Measurements from ENCODE around the gene ARHGAP8.

ARHGAP8 gene

DNA sequence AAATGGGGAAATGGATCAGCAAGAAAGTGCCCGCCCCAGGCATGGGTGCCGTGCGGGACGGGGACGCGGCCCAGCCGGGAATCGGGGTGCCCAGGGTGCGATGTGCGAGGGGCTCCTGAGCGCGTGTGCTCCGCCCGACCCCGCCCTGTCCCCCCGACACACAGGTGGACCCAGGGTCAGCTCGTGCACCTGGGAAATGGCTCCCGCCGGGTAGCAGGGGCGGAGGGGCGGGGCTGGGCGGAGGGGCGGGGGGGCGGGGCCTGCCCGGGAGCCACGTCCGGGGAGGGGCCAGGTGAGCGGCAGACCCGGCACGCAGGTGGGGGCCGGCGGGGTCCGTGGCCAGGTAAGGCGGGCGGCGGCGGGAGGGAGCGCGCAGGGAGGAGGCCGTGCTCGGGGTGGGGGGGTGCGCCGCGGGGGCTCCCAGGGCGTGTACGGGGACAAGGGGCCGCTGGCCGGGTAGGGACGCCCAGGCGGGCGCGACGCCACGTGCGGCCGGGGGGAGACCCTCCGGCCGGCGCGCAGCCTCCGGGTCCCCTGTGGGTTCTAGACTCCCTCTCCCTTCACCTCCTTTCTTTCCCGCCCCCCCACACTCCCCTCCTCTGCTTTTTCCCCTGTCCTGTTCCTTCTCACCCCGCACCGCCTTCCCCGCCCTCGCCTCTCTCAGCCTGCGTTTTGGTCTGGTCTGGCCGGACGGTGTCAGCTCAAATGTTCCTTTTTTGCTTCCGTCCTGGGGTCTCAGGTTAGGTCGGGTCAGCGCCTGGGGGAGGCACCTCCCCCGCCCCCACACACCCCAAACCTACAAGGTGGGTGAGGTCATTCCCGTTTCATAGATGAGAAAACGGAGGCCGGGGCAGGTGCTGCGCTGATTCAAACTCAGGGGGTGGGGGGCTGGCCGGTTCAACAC, at the start of gene ARHGAP8:
Gene ARHGAP8, plus strand, starts transcription at position 291 of the 904 bp plus-strand sequence. CDS start 33,953 bp downstream, outside the sequence.
- Histone ChIP-seq H3K9me3 (ENCODE audit: control insufficient read depth, insufficient read depth, low read length) (no peaks in the 10 kb centered on the region), H3K36me3 (ENCODE audit: insufficient read depth, low read length) (no peaks in the 10 kb centered on the region), H3K4me1 (ENCODE audit: insufficient read depth, low read length) (peaks cover 21% of the 10 kb centered on the region), H3K9ac (ENCODE audit: low read depth, low read length) (peak within 1 kb of the TSS; percentile 83)

DNA sequence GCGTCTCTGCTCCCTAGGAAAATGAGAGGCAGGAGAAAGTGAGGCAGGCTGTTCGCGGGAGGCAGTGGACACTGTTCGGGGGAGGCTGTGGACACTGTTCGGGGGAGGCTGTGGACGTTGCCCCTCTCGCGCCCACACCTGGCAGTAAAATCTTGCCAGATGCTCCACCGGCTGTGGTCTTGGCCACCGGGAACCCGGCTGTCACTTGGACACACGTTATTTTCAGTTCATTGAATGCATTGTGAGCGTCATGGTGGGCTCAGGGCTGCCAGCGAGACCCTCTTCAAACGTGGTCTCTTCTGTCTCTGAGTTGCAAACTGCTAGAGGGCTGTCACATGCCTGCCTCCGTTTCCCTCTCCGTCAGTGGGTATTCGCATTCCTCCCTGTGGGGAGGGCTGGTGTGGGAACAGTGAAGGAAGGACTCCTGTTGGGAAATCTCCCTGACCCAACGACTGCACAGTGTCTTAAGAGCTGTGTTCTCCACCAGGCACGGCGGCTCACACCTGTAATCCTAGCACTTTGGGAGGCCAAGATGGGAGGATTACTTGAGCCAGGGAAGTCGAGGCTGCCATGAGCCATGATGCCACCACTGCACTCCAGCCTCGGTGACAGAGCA, 49.0 kb upstream of the ARHGAP8 start:
- no peaks in the 10 kb centered on the region for H3K36me3 ChIP-seq (ENCODE audit: insufficient read depth, low read length)
- H3K9me3 ChIP-seq (ENCODE audit: control insufficient read depth, insufficient read depth, low read length) = no peaks in the 10 kb centered on the region
- H3K4me1 ChIP-seq (ENCODE audit: insufficient read depth, low read length) = peaks cover 30% of the 10 kb centered on the region; the same call in 1 of the 2 replicates
- H3K9ac ChIP-seq (ENCODE audit: low read depth, low read length) = peak overlapping the region; percentile 81; the same call in 1 of the 2 replicates

DNA sequence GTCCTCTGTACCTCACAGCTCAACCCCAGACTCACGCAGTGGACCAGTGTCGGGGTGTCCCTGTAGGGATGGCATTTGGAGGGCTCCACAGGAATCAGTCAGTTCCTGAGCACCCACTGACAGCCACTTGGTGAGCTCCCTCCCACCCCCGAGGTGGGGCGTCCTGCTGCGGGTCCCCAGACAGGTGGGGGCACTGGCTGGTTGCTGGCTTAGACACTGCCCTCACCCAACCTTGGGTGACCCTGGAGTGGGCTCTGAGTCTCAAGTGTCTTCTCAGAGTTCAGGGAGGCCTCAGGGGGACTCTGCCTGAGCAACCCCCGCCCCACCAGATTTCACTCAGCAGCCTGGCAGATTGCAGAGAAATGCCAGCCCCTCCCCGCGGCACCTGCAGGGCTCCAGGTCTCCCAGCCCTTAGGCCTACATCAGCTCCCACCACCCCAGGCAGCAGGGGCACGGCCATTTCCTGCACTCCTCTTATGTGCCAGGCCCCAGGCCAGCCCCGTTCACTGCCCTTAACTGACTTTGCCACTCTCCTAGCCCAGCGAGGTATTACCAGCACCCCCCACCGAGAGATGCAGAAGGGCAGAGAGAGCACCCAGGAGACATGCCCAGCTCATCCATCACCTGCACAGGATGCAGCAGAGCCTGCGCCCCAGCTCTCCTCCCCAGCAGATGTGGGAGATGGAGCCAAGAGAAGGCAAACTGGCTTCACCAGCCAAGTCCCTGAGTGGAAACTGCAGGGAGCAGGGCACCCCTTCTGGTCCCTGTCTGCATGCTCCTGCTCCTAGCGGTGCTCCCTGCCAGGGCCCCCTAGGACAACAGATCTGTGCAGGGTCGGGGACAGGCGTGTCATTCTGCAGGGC, 48.0 kb upstream of the ARHGAP8 start:
- no peak overlapping the region for H3K9ac ChIP-seq (ENCODE audit: low read depth, low read length)
- peaks cover 22% of the 10 kb centered on the region; the same call in 1 of the 2 replicates for H3K4me1 ChIP-seq (ENCODE audit: insufficient read depth, low read length)

DNA sequence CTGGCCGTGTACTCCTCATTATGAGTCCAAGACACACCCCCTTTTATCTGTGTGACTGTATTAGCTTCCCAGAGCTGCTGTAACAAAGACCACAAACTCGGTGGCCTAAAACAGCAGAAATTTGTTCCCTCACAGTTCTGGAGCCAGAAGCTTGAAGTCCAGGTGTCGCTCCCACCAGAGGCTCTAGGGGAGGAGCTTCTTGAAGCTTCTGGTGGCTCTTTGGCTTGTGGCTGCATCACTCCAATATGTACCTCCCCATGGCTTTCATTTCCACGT, 47.4 kb upstream of the ARHGAP8 start:
- H3K9me3 ChIP-seq (ENCODE audit: control insufficient read depth, insufficient read depth, low read length) = no peaks in the 10 kb centered on the region
- peaks cover 18% of the 10 kb centered on the region; the same call in 1 of the 2 replicates for H3K4me1 ChIP-seq (ENCODE audit: insufficient read depth, low read length)
- no peaks in the 10 kb centered on the region for H3K36me3 ChIP-seq (ENCODE audit: insufficient read depth, low read length)
- H3K9ac ChIP-seq (ENCODE audit: low read depth, low read length) = no peak overlapping the region

More for the DNA sequence above, 48.0 kb upstream of the ARHGAP8 start:
- no peaks in the 10 kb centered on the region for H3K9me3 ChIP-seq (ENCODE audit: control insufficient read depth, insufficient read depth, low read length)
- H3K36me3 ChIP-seq (ENCODE audit: insufficient read depth, low read length) = no peaks in the 10 kb centered on the region

DNA sequence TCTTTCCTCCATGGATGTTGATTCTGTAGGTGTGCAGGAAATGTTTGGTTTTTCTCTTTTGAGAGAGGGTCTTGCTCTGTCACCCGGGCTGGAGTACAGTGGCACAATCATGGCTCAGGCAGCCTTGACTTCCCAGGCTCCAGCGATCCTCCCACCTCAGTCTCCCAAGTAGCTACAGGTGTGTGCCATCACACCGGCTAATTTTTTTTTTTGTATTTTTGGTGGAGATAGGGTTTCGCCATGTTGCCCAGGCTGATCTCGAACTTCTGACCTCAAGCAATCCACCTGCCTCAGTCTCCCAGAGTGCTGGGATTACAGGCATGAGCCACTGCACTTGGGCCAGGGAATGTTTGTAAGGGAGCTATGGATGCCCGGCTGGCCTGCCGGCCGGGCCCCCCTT, 45.9 kb upstream of the ARHGAP8 start:
- Histone ChIP-seq H3K9ac (ENCODE audit: low read depth, low read length) (no peak overlapping the region), H3K4me1 (ENCODE audit: insufficient read depth, low read length) (peaks cover 22% of the 10 kb centered on the region; the same call in 1 of the 2 replicates), H3K36me3 (ENCODE audit: insufficient read depth, low read length) (no peaks in the 10 kb centered on the region), H3K9me3 (ENCODE audit: control insufficient read depth, insufficient read depth, low read length) (no peaks in the 10 kb centered on the region)

DNA sequence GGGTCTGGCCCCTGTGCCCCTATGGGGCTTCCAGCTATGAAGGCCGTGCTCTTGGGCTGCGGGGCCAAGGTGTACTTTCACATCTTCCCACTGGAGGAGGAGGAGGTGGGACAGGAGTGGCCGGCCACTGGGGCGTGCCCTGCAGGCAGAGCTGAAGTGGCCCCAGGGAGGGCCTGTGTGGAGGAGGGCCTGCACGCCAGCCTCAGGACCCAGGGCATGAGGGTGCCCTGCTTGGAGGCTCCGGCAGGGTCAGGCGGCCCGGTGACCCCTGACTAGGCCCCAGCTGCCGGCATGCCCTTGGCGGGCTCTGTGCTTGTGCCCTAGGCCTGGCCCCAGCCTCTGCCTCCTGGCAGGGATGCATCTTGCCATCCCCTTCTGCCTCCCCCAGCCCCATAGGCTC, 45.2 kb upstream of the ARHGAP8 start:
- Histone ChIP-seq H3K9me3 (ENCODE audit: control insufficient read depth, insufficient read depth, low read length) (no peaks in the 10 kb centered on the region), H3K4me1 (ENCODE audit: insufficient read depth, low read length) (peaks cover 23% of the 10 kb centered on the region; the same call in 1 of the 2 replicates), H3K9ac (ENCODE audit: low read depth, low read length) (no peak overlapping the region), H3K36me3 (ENCODE audit: insufficient read depth, low read length) (no peaks in the 10 kb centered on the region)

DNA sequence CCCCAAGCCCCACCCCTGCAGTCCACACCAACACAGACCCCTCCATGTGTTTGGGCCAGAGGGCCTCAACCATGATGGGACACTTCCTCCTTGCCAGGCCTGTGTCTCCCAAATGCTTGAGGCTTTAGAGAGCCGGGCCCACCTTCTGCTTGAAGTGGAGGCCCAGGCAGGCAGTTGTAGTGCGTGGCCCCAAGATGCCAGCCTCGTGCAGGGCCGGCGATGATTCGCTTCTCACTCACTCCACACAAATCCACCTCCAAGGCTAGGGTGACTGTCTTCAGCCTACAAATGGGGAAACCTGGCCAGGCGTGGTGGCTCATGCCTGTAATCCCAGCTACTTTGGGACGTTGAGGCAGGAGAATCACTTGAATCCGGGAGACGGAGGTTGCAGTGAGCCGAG, 44.6 kb upstream of the ARHGAP8 start:
- H3K4me1 ChIP-seq (ENCODE audit: insufficient read depth, low read length) = peaks cover 23% of the 10 kb centered on the region; the same call in 1 of the 2 replicates
- H3K9me3 ChIP-seq (ENCODE audit: control insufficient read depth, insufficient read depth, low read length) = no peaks in the 10 kb centered on the region
- H3K36me3 ChIP-seq (ENCODE audit: insufficient read depth, low read length) = no peaks in the 10 kb centered on the region
- no peak overlapping the region for H3K9ac ChIP-seq (ENCODE audit: low read depth, low read length)

DNA sequence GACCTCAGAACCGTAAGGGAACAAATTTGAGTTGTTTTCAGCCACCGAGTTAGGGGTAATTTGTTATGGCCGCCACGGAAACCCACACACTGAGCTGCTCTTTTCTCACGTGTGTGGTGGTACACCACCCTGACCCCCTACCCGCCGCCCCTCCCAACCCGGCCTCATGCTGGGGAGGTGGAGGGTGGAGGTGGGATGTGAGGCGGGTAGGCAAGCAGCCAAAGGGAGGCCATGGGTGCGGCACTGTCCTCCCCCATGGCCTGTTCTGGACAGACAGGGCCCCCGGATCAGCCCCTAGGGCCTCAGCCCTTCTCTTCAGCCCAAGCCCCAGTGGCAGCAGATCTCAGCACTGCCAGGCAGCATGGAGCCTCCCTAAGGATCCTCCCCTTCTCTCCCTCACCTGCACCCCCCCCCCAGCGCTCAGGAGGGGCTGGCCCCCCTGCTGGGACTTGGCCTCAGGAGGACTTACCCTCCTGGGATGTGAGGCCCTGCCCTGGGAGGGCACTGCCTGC, 42.4 kb upstream of the ARHGAP8 start:
- no peaks in the 10 kb centered on the region for H3K36me3 ChIP-seq (ENCODE audit: insufficient read depth, low read length)
- H3K4me1 ChIP-seq (ENCODE audit: insufficient read depth, low read length) = peaks cover 23% of the 10 kb centered on the region; the same call in 1 of the 2 replicates
- no peak overlapping the region for H3K9ac ChIP-seq (ENCODE audit: low read depth, low read length)
- H3K9me3 ChIP-seq (ENCODE audit: control insufficient read depth, insufficient read depth, low read length) = no peaks in the 10 kb centered on the region

DNA sequence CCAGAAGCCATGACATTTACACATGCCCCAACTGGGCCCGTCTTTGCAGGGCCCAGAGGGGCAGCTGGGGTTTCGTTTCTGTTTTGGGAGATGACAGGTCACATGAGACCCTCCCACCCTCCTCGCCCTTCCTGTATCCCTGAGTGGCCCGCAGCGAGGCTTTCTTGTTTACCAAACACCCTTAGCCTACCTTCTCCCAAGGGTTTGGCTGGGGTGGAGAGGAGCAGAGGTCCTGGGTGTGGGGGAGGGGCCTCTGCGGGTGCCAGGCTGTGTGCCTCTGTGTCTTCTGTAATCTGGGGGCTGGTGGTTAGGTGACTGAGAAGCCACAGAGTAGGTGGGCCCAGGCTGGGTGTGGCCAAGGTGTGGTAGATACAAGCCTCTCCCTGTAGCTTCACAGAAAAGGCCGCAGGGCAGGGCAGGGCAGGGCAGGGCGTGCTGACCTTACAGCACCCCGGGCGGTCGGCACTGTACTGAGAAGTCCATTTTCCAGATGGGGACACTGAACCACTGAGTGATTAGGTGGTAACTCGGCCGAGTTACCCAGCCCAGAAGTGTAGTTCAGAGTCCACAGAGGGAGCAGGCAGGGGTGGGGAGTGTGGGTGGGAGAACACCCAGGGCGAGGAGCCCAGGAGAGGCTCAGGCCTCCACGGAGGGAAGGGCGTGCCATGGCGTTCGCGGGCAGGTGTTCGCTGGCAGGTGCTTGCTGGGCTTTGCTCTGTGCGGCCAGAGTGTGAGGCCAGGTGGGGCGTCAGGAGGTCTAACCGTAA, 41.7 kb upstream of the ARHGAP8 start:
- no peak overlapping the region for H3K9ac ChIP-seq (ENCODE audit: low read depth, low read length)
- H3K36me3 ChIP-seq (ENCODE audit: insufficient read depth, low read length) = no peaks in the 10 kb centered on the region
- H3K9me3 ChIP-seq (ENCODE audit: control insufficient read depth, insufficient read depth, low read length) = no peaks in the 10 kb centered on the region
- H3K4me1 ChIP-seq (ENCODE audit: insufficient read depth, low read length) = peaks cover 23% of the 10 kb centered on the region; the same call in 1 of the 2 replicates

DNA sequence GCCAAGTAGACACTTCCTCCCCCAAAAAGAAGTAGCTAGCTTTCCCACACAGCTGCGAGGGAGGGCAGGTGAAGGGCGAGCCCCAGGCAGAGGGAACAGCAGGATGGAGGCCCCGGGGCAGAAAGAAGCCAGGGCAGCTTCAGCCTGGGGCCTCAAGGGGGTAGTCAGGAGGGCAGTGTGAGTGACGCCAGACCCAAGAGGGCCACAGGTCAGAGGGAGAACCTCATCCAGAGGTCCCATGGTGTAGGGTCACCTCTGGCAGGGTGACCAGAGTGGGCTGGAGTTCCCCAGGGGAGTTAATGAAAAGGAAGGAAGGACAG, 41.2 kb upstream of the ARHGAP8 start:
- no peaks in the 10 kb centered on the region for H3K36me3 ChIP-seq (ENCODE audit: insufficient read depth, low read length)
- H3K4me1 ChIP-seq (ENCODE audit: insufficient read depth, low read length) = peaks cover 21% of the 10 kb centered on the region; the same call in 1 of the 2 replicates
- no peaks in the 10 kb centered on the region for H3K9me3 ChIP-seq (ENCODE audit: control insufficient read depth, insufficient read depth, low read length)
- H3K9ac ChIP-seq (ENCODE audit: low read depth, low read length) = no peak overlapping the region

DNA sequence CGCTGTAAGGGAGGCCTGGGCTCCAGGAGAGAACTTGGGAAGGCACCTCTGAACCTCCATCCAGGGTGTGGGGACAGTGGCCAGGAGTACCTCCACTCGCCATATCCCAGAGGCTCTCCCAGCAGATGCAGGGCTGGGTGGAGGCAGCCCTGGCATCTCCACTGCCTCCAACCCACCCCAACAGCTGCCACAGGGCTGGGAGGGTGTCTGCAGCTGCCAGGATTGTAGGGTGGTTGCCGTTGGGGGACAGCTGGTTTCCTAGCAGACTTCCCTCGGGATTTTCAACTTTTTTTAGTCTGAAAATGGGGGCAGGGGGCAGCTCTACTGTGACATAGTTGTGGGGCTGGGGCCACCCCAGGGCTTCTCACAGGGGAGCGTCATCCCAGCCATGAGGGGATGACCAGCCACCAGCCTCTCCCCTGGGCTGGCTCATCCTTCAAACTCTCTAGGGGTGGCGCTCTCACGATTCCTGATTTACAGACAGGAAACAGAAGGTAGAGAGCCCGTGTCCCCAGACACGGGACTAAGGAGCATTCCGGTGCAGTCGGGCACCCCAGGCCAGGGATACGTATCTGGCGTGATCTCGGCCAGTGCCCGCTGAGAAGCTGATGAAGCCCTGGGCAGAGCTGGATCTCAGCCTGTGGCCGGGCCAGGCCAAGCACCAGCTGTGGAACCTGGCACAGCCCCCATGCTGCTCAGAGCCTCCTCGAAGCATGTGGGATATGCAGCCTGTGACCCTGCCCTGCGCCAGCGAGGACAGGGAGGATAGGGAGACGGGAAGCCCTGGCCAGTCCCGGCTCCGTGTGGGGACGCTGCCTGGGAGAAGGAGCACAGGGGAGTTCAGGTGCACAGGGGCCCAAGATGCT, 40.5 kb upstream of the ARHGAP8 start:
- Histone ChIP-seq H3K9me3 (ENCODE audit: control insufficient read depth, insufficient read depth, low read length) (no peaks in the 10 kb centered on the region), H3K4me1 (ENCODE audit: insufficient read depth, low read length) (peaks cover 16% of the 10 kb centered on the region; the same call in 1 of the 2 replicates), H3K9ac (ENCODE audit: low read depth, low read length) (no peak overlapping the region), H3K36me3 (ENCODE audit: insufficient read depth, low read length) (no peaks in the 10 kb centered on the region)

DNA sequence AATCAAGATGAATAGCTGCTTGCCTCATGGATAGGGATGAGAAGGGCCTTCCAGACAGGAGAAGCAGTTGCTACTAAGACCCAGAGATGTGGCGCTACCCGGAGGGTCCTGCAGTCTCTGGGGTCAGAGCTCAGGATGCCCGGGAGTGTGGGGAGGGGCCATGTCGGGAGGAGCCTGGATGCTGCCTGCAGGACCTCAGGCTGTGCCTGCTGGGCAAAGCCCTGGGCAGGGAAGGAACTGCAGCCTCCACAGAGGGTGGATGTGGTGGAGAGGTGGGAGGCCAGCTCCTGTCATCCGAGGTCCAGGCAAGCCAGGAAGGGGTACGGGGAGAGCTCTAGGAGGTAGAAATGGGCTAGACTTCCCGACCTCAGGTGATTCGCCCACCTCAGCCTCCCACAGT, 39.4 kb upstream of the ARHGAP8 start:
- peaks cover 10% of the 10 kb centered on the region; the same call in 1 of the 2 replicates for H3K4me1 ChIP-seq (ENCODE audit: insufficient read depth, low read length)
- H3K36me3 ChIP-seq (ENCODE audit: insufficient read depth, low read length) = no peaks in the 10 kb centered on the region
- H3K9ac ChIP-seq (ENCODE audit: low read depth, low read length) = no peak overlapping the region
- no peaks in the 10 kb centered on the region for H3K9me3 ChIP-seq (ENCODE audit: control insufficient read depth, insufficient read depth, low read length)
